ENCODE results near the gene ABCC12.
"Not testable (repeated sequence)": the region's sequence is repeated elsewhere in the genome, so short reads cannot be mapped to it uniquely, and the experiment has no call there.

ABCC12 gene

GRCh38 chr16:48155926-48156789 is at the start of gene ABCC12:
ABCC12 (minus strand) TSS chr16:48155993; CDS start chr16:48146424, 9,569 bp downstream.
- FAIRE-seq (no peak), DNase-seq (ENCODE audit: insufficient read length, low spot score) (no peak)
- TF ChIP-seq POLR2A (IDR thresholded peaks at IDR 0.05; ENCODE audit: low read depth, low read length), result no peak

GRCh38 chr16:48204825-48205151 is 49.0 kb upstream of the ABCC12 start:
- FAIRE-seq, result no peak
- no peak for DNase-seq (ENCODE audit: insufficient read length, low spot score)
- TF ChIP-seq POLR2A (IDR thresholded peaks at IDR 0.05; ENCODE audit: low read depth, low read length), result no peak

GRCh38 chr16:48203974-48204824 is 48.4 kb upstream of the ABCC12 start:
- DNase-seq (ENCODE audit: insufficient read length, low spot score) (no peak), FAIRE-seq (no peak)
- no peak for TF ChIP-seq POLR2A (IDR thresholded peaks at IDR 0.05; ENCODE audit: low read depth, low read length)

- FAIRE-seq (no peak), DNase-seq (ENCODE audit: insufficient read length, low spot score) (no peak)
- no peak for TF ChIP-seq POLR2A (IDR thresholded peaks at IDR 0.05; ENCODE audit: low read depth, low read length)
Observed at GRCh38 chr16:48201515-48202201, 45.9 kb upstream of the ABCC12 start.

- DNase-seq (ENCODE audit: insufficient read length, low spot score), result no peak
- no peak for TF ChIP-seq POLR2A (IDR thresholded peaks at IDR 0.05; ENCODE audit: low read depth, low read length)
- FAIRE-seq, result no peak
Observed at GRCh38 chr16:48197294-48197693, 41.5 kb upstream of the ABCC12 start.

- no peak for FAIRE-seq
- DNase-seq (ENCODE audit: insufficient read length, low spot score), result no peak
- TF ChIP-seq POLR2A (IDR thresholded peaks at IDR 0.05; ENCODE audit: low read depth, low read length), result no peak
Observed at GRCh38 chr16:48194828-48195556, 39.2 kb upstream of the ABCC12 start.

GRCh38 chr16:48193846-48194245 is 38.1 kb upstream of the ABCC12 start:
- no peak for DNase-seq (ENCODE audit: insufficient read length, low spot score)
- FAIRE-seq, result no peak
- no peak for TF ChIP-seq POLR2A (IDR thresholded peaks at IDR 0.05; ENCODE audit: low read depth, low read length)

- no peak for FAIRE-seq
- DNase-seq (ENCODE audit: insufficient read length, low spot score), result no peak
- no peak for TF ChIP-seq POLR2A (IDR thresholded peaks at IDR 0.05; ENCODE audit: low read depth, low read length)
Observed at GRCh38 chr16:48188449-48189102, 32.8 kb upstream of the ABCC12 start.

GRCh38 chr16:48187779-48188178 is 32.0 kb upstream of the ABCC12 start:
- no peak for TF ChIP-seq POLR2A (IDR thresholded peaks at IDR 0.05; ENCODE audit: low read depth, low read length)
- DNase-seq (ENCODE audit: insufficient read length, low spot score) (no peak), FAIRE-seq (no peak)

GRCh38 chr16:48184681-48185080 is 28.9 kb upstream of the ABCC12 start:
- no peak for DNase-seq (ENCODE audit: insufficient read length, low spot score)
- FAIRE-seq, result no peak
- TF ChIP-seq POLR2A (IDR thresholded peaks at IDR 0.05; ENCODE audit: low read depth, low read length), result no peak

GRCh38 chr16:48182979-48183537 is 27.3 kb upstream of the ABCC12 start:
- DNase-seq (ENCODE audit: insufficient read length, low spot score) (no peak), FAIRE-seq (no peak)
- no peak for TF ChIP-seq POLR2A (IDR thresholded peaks at IDR 0.05; ENCODE audit: low read depth, low read length)

GRCh38 chr16:48181746-48182520 is 26.1 kb upstream of the ABCC12 start:
- FAIRE-seq; DNase-seq (ENCODE audit: insufficient read length, low spot score): not testable (repeated sequence)
